Activated CD8-positive, alpha-beta T cell treated with anti-CD3 and anti-CD28 coated beads for 36 hours (primary cell): ENCODE measurements around the gene MBP. TPM values are rescaled to one million over a fixed set of nuclear protein-coding genes. Genes with fewer than 3 reads are reported as not detected.

Source experiments
- ATAC-seq: fragments of 200-7000 bp; cut with Tn5 transposase; one replicate; pipeline ENCODE4 v1.10.0; 2021; ENCODE audit warnings: mild to moderate bottlenecking, moderate library complexity
- CTCF ChIA-PET: fragments of 350-600 bp; sonication (Branson Sonifier 250); formaldehyde crosslinking; loops from one replicate; lab custom pipeline; 2021; ENCODE audit warnings: antibody characterized with exemption; lab: Charles Lee
- POLR2A ChIA-PET: fragments of 350-600 bp; sonication (Branson Sonifier 250); formaldehyde crosslinking; loops from one replicate; lab custom pipeline; 2021; ENCODE audit warnings: antibody characterized with exemption; lab: Charles Lee
- DNase-seq: peaks from one replicate; pipeline ENCODE4 v3.0.0-alpha.2; 2020
- H3K27ac Mint-ChIP-seq: one replicate; pipeline ENCODE4 v1.8.0; 2021; ENCODE audit warnings: mild to moderate bottlenecking, mixed read lengths
- H3K27me3 Mint-ChIP-seq: one replicate; pipeline ENCODE4 v1.8.0; 2021; ENCODE audit warnings: mixed read lengths
- H3K36me3 Mint-ChIP-seq: one replicate; pipeline ENCODE4 v1.8.0; 2021; ENCODE audit warnings: low read depth, mixed read lengths
- H3K4me1 Mint-ChIP-seq: one replicate; pipeline ENCODE4 v1.8.0; 2021; ENCODE audit warnings: low read depth, mixed read lengths
- H3K4me3 Mint-ChIP-seq: one replicate; pipeline ENCODE4 v1.8.0; 2021; ENCODE audit warnings: mild to moderate bottlenecking, moderate library complexity, mixed read lengths
- H3K9me3 Mint-ChIP-seq: one replicate; pipeline ENCODE4 v1.8.0; 2021; ENCODE audit warnings: mixed read lengths
- intact Hi-C: fragments of 100-400 bp; cut with micrococcal nuclease; formaldehyde crosslinking; loops from one replicate; pipeline ENCODE4 v1.10.0; 2022
- total RNA-seq, 2 experiments: library from RNA; stranded (reverse); gene quantifications; one replicate each; pipeline ENCODE4 v1.2.3, GENCODE V29; 2021
- TF ChIP-seq, protein P1 (sequence below): fragments of 200-600 bp; IDR thresholded peaks from one replicate; pipeline ENCODE4 v1.8.0; 2022; ENCODE audit warnings: antibody characterized with exemption, mild to moderate bottlenecking

The MBP gene
- total RNA-seq, 2 experiments from 2014 or later: 39.9 to 41.5 TPM

DNA sequence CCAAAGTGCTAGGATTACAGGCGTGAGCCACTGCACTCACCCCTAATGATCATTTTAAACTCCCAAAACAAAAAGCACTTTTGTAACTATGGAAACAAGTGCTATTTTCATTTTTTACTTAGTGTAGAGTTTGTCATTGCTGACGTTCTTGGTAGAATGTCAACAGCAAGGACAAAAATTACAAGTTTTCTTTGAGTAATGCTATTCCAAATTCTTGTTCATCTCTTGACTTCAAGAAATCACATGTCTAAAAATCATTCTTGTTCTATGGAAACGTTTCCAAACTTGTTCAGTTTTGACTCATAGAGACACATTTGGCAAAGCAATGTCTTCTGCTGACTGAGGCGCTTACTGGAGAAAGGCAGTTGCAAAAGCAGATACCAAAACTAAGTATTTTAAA is 82.6 kb downstream of the MBP start:
- POLR2A ChIA-PET: interaction anchor here (0.7 kb wide), 1 partner anchor 19 kb away, joined by 3 read pairs; no protein-coding TSS in a partner anchor
- intact Hi-C loops: loop anchor here (5.0 kb wide), 1 partner anchor 48 kb away; no protein-coding TSS in a partner anchor
- Mint-ChIP-seq H3K27ac (no peak overlapping the region), H3K4me3 (no peak overlapping the region), H3K27me3 (no peaks in the 10 kb centered on the region), H3K9me3 (no peaks in the 10 kb centered on the region), H3K36me3 (peaks cover 22% of the 10 kb centered on the region), H3K4me1 (peaks cover 28% of the 10 kb centered on the region)
- CTCF ChIA-PET: interaction anchor here (0.7 to 1.7 kb wide), 4 partner anchors 13 to 601 kb away, joined by 3 to 6 read pairs (median 4); no protein-coding TSS in a partner anchor
- ATAC-seq: no peak
- TF ChIP-seq, protein P1, sequence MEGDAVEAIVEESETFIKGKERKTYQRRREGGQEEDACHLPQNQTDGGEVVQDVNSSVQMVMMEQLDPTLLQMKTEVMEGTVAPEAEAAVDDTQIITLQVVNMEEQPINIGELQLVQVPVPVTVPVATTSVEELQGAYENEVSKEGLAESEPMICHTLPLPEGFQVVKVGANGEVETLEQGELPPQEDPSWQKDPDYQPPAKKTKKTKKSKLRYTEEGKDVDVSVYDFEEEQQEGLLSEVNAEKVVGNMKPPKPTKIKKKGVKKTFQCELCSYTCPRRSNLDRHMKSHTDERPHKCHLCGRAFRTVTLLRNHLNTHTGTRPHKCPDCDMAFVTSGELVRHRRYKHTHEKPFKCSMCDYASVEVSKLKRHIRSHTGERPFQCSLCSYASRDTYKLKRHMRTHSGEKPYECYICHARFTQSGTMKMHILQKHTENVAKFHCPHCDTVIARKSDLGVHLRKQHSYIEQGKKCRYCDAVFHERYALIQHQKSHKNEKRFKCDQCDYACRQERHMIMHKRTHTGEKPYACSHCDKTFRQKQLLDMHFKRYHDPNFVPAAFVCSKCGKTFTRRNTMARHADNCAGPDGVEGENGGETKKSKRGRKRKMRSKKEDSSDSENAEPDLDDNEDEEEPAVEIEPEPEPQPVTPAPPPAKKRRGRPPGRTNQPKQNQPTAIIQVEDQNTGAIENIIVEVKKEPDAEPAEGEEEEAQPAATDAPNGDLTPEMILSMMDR: no peak
- no peak for DNase-seq

DNA sequence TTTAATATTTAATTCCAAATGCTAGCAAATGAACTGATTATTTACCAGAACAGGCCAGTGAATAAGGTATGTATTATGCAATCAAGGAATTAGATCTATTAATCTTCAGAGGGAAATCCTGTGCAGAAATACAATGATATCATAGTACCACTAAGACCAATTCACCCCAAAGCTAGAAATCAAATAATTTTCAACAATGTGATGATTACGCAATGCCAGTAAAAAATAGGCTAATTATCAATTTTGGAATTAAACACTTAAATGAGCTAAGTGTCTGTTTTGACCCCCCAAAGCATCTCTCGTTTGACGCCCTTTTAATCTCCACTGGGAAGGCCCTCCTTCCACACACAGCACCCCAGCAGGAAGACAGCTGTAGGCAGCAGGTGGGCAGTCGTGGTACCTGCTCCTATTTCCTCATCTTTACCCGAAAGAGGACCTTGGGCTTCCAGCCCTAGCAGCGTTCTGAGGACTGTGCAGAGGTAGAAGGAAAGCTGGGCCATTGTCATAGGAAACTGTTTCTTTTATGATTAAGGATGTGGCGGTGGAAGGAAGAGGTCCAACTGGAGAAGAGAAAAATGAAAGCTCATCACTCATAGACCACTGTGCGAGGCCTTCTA is 84.7 kb downstream of the MBP start:
- Mint-ChIP-seq H3K4me1 (peaks cover 16% of the 10 kb centered on the region), H3K27me3 (no peaks in the 10 kb centered on the region), H3K4me3 (no peak overlapping the region), H3K9me3 (no peaks in the 10 kb centered on the region), H3K36me3 (peaks cover 24% of the 10 kb centered on the region), H3K27ac (peak overlapping the region; percentile 46)
- no peak for DNase-seq
- TF ChIP-seq, protein P1: no peak
- ATAC-seq: no peak
- intact Hi-C loops: no loop called here
- CTCF ChIA-PET: interaction anchor here (0.8 to 1.6 kb wide), 4 partner anchors 10 to 224 kb away, joined by 3 to 12 read pairs (median 4); no protein-coding TSS in a partner anchor
- POLR2A ChIA-PET: interaction anchor here (1.0 to 1.2 kb wide), 2 partner anchors 12 to 76 kb away, joined by 3 read pairs; no protein-coding TSS in a partner anchor

DNA sequence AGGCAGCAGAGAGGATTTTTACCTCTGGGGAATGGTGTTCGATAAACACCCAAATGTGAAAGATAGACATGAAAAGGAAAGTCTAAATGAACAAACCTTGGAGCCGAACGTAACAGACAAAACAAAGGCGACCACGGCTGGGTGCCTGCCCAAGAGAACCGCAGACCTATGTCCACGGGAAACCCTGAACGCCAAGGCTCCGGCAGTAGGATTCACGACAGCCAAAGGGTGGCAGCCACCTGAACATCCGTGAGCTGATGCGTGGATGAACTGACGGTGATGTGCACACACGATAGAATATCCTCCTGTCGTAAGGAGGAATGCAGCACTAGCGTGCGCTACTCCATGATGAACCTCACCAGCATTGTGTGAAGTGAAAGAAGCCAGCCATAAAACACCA is 85.6 kb downstream of the MBP start:
- CTCF ChIA-PET: interaction anchor here (0.9 to 1.6 kb wide), 4 partner anchors 12 to 517 kb away, joined by 3 to 12 read pairs (median 4); no protein-coding TSS in a partner anchor
- peaks cover under 1% of the 10 kb centered on the region for H3K9me3 Mint-ChIP-seq
- no peak overlapping the region for H3K4me3 Mint-ChIP-seq
- peaks cover 15% of the 10 kb centered on the region for H3K4me1 Mint-ChIP-seq
- TF ChIP-seq, protein P1: no peak
- peak overlapping the region; percentile 24 for H3K27ac Mint-ChIP-seq
- POLR2A ChIA-PET: interaction anchor here (1.4 kb wide), 1 partner anchor 84 kb away, joined by 5 read pairs; no protein-coding TSS in a partner anchor
- peaks cover 30% of the 10 kb centered on the region for H3K36me3 Mint-ChIP-seq
- intact Hi-C loops: no loop called here
- DNase-seq (no peak), ATAC-seq (no peak)
- no peaks in the 10 kb centered on the region for H3K27me3 Mint-ChIP-seq

DNA sequence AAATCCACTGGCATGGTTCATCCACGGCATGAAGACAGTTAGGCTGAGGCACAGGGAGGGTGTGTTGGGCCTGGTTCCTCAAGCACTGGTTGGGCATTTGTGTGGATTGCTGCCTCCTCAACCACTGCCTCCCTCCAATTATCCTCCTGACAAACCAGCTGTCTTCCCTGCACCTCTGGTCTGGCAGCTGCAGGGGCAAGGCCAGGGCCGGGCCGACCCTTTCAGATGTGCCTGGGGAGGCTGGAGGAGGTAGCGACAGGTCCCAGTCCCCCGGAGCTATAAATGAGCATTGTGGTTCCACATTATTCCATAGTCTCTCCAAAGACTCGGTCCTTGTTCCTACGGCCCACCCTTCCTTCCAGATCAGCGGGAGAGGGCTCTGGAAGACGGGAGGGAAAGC is 86.2 kb downstream of the MBP start:
- H3K27ac Mint-ChIP-seq: peak overlapping the region; percentile 16
- TF ChIP-seq, protein P1: no peak
- ChIA-PET CTCF (interaction anchor here (0.9 to 1.6 kb wide), 6 partner anchors 9 to 517 kb away, joined by 3 to 4 read pairs (median 4); no protein-coding TSS in a partner anchor), POLR2A (interaction anchor here (1.4 kb wide), 1 partner anchor 84 kb away, joined by 5 read pairs; no protein-coding TSS in a partner anchor)
- intact Hi-C loops: no loop called here
- ATAC-seq (no peak), DNase-seq (no peak)
- peaks cover 13% of the 10 kb centered on the region for H3K4me1 Mint-ChIP-seq
- H3K9me3 Mint-ChIP-seq: peaks cover 3% of the 10 kb centered on the region
- H3K36me3 Mint-ChIP-seq: peaks cover 29% of the 10 kb centered on the region
- H3K27me3 Mint-ChIP-seq: no peaks in the 10 kb centered on the region
- no peak overlapping the region for H3K4me3 Mint-ChIP-seq

DNA sequence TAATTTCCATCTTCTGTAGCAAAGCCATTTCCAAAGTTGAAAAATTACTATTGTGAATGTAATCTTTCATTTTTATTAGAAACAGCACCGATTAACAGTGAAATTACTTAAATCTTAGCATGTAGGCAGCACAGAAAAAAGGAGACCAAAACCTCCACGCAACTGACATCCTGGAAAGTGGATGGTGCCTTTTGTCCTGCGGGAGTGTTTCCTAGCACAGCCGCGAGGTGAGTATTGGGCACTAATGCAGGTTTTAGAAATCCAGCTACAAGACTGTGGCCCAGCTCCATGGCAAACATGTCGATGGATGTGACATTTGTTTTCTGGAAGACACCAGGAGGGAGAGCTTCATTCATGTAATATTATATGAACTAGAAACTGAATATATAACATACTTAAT is 86.9 kb downstream of the MBP start:
- Mint-ChIP-seq H3K4me3 (no peak overlapping the region), H3K27ac (no peak overlapping the region), H3K36me3 (peaks cover 33% of the 10 kb centered on the region), H3K27me3 (no peaks in the 10 kb centered on the region), H3K4me1 (peaks cover 13% of the 10 kb centered on the region), H3K9me3 (peaks cover 3% of the 10 kb centered on the region)
- ChIA-PET CTCF (interaction anchor here (0.9 to 1.3 kb wide), 3 partner anchors 10 to 166 kb away, joined by 3 to 4 read pairs (median 4); no protein-coding TSS in a partner anchor), POLR2A (no interaction called here)
- no peak for ATAC-seq
- TF ChIP-seq, protein P1: no peak
- no peak for DNase-seq
- intact Hi-C loops: no loop called here
